HEK293 (cell line): ENCODE data around the gene PARD3B.

Source experiments
- CTCF ChIA-PET: fragments of 350-600 bp; formaldehyde crosslinking; extraction: SDS; loops from one replicate; lab custom pipeline; 2021; ENCODE audit warnings: antibody characterized with exemption; lab: Yijun Ruan, JAX
- POLR2A ChIA-PET: fragments of 300-600 bp; formaldehyde crosslinking; extraction: SDS; loops from one replicate; lab custom pipeline; 2020; ENCODE audit warnings: antibody characterized with exemption, inconsistent platforms; lab: Yijun Ruan, JAX
- H3K27ac ChIP-seq: fragments of 200-500 bp; sonication (Bioruptor generic); 2 replicates; pipeline ENCODE4 v1.5.1; 2014; ENCODE audit warnings: low read depth, low read length, control low read depth, inconsistent platforms; ENCODE audit errors: extremely low read depth
- H3K36me3 ChIP-seq, 2 experiments: fragments of 200-500 bp in 1 of 2; sonication (Bioruptor generic) in 1 of 2; 1 replicate in 1 of 2; 2 replicates in 1 of 2; pipeline ENCODE4 v1.5.1; 2014 to 2017; ENCODE audit warnings: inconsistent platforms in 2 of 2, low read length in 2 of 2; ENCODE audit not compliant: control insufficient read depth in 2 of 2, insufficient read depth in 1 of 2
- H3K4me1 ChIP-seq: fragments of 200-500 bp; sonication (Bioruptor generic); 2 replicates; pipeline ENCODE4 v1.5.1; 2014; ENCODE audit warnings: mild to moderate bottlenecking, low read length, inconsistent platforms; ENCODE audit not compliant: control insufficient read depth, insufficient read depth
- H3K4me3 ChIP-seq: 2 replicates; pipeline ENCODE4 v1.5.1; 2011; ENCODE audit warnings: low read depth, mild to moderate bottlenecking, control low read depth, low read length, moderate library complexity
- H3K9me3 ChIP-seq: fragments of 200-500 bp; sonication (Bioruptor generic); 2 replicates; pipeline ENCODE4 v1.5.1; 2014; ENCODE audit warnings: low read depth, low read length, inconsistent platforms; ENCODE audit not compliant: control insufficient read depth, insufficient read depth
- BCL11A ChIP-seq: fragments of 450-650 bp; formaldehyde crosslinking; IDR thresholded peaks from 2 replicates; pipeline ENCODE4 v1.5.1; 2016; ENCODE audit warnings: low read depth, missing biosample characterization, missing genetic modification characterization
- GLIS2 ChIP-seq: fragments of 450-650 bp; formaldehyde crosslinking; IDR thresholded peaks from 2 replicates; pipeline ENCODE4 v1.5.1; 2016; ENCODE audit warnings: missing biosample characterization, missing genetic modification characterization
- HOXD13 ChIP-seq: sonication (generic); formaldehyde crosslinking; IDR thresholded peaks from 2 replicates; pipeline ENCODE4 v1.8.0; 2022; ENCODE audit warnings: missing genetic modification reagents, borderline replicate concordance
- PRDM1 ChIP-seq: fragments of 450-650 bp; formaldehyde crosslinking; IDR thresholded peaks from 2 replicates; pipeline ENCODE4; 2016; ENCODE audit warnings: missing biosample characterization, missing genetic modification characterization
- REPIN1 ChIP-seq: fragments of 450-650 bp; formaldehyde crosslinking; IDR thresholded peaks from 2 replicates; pipeline ENCODE4 v1.5.1; 2017; ENCODE audit warnings: missing biosample characterization, missing genetic modification characterization, low read depth
- SP3 ChIP-seq: fragments of 450-650 bp; formaldehyde crosslinking; IDR thresholded peaks from 2 replicates; pipeline ENCODE4 v1.5.1; 2016; ENCODE audit warnings: missing biosample characterization, missing genetic modification characterization
- ZEB2 ChIP-seq: fragments of 450-650 bp; formaldehyde crosslinking; IDR thresholded peaks from 2 replicates; pipeline ENCODE4 v1.5.1; 2016; ENCODE audit warnings: missing biosample characterization, missing genetic modification characterization
- ZFHX2 ChIP-seq: fragments of 450-650 bp; formaldehyde crosslinking; conservative IDR thresholded peaks from 2 replicates; pipeline ENCODE4 v1.5.1; 2016; ENCODE audit warnings: missing biosample characterization, missing genetic modification characterization
- ZIC2 ChIP-seq: fragments of 450-650 bp; formaldehyde crosslinking; IDR thresholded peaks from 2 replicates; pipeline ENCODE4 v1.5.1; 2016; ENCODE audit warnings: missing biosample characterization, missing genetic modification characterization
- ZNF10 ChIP-seq: fragments of 450-650 bp; formaldehyde crosslinking; IDR thresholded peaks from 2 replicates; pipeline ENCODE4 v1.5.1; 2017; ENCODE audit warnings: missing biosample characterization, missing genetic modification characterization
- ZNF146 ChIP-seq: fragments of 450-650 bp; formaldehyde crosslinking; IDR thresholded peaks from 2 replicates; pipeline ENCODE4 v1.5.1; 2016; ENCODE audit warnings: missing biosample characterization, missing genetic modification characterization
- ZNF16 ChIP-seq: fragments of 450-650 bp; formaldehyde crosslinking; IDR thresholded peaks from 2 replicates; pipeline ENCODE4 v1.5.1; 2016; ENCODE audit warnings: low read depth, missing biosample characterization, missing genetic modification characterization
- ZNF169 ChIP-seq: fragments of 450-650 bp; formaldehyde crosslinking; IDR thresholded peaks from 2 replicates; pipeline ENCODE4 v1.5.1; 2016; ENCODE audit warnings: missing biosample characterization, missing genetic modification characterization
- ZNF248 ChIP-seq: fragments of 450-650 bp; formaldehyde crosslinking; IDR thresholded peaks from 2 replicates; pipeline ENCODE4 v1.5.1; 2017; ENCODE audit warnings: missing biosample characterization, missing genetic modification characterization
- ZNF266 ChIP-seq: fragments of 450-650 bp; formaldehyde crosslinking; IDR thresholded peaks from 2 replicates; pipeline ENCODE4 v1.5.1; 2016; ENCODE audit warnings: missing biosample characterization, missing genetic modification characterization, low read depth
- ZNF292 ChIP-seq: fragments of 450-650 bp; formaldehyde crosslinking; IDR thresholded peaks from 2 replicates; pipeline ENCODE4 v1.5.1; 2016; ENCODE audit warnings: low read depth, missing biosample characterization, missing genetic modification characterization, borderline replicate concordance
- ZNF324 ChIP-seq: fragments of 450-650 bp; formaldehyde crosslinking; IDR thresholded peaks from 2 replicates; pipeline ENCODE4 v1.5.1; 2016; ENCODE audit warnings: missing biosample characterization, missing genetic modification characterization
- ZNF335 ChIP-seq: fragments of 450-650 bp; formaldehyde crosslinking; conservative IDR thresholded peaks from 2 replicates; pipeline ENCODE4 v1.5.1; 2016; ENCODE audit warnings: missing biosample characterization, missing genetic modification characterization
- ZNF529 ChIP-seq: fragments of 450-650 bp; formaldehyde crosslinking; IDR thresholded peaks from 2 replicates; pipeline ENCODE4 v1.5.1; 2017; ENCODE audit warnings: missing genetic modification characterization, missing biosample characterization; ENCODE audit not compliant: insufficient replicate concordance
- ZNF658 ChIP-seq: fragments of 450-650 bp; formaldehyde crosslinking; IDR thresholded peaks from 2 replicates; pipeline ENCODE4; 2016; ENCODE audit warnings: missing biosample characterization, missing genetic modification characterization
- ZNF701 ChIP-seq: fragments of 450-650 bp; formaldehyde crosslinking; IDR thresholded peaks from 2 replicates; pipeline ENCODE4 v1.5.1; 2016; ENCODE audit warnings: missing biosample characterization, missing genetic modification characterization
- ZNF776 ChIP-seq: fragments of 450-650 bp; formaldehyde crosslinking; IDR thresholded peaks from 2 replicates; pipeline ENCODE4 v1.5.0; 2017; ENCODE audit warnings: missing biosample characterization, missing genetic modification characterization, borderline replicate concordance
- ZSCAN23 ChIP-seq: fragments of 450-650 bp; formaldehyde crosslinking; IDR thresholded peaks from 2 replicates; pipeline ENCODE4 v1.5.1; 2016; ENCODE audit warnings: missing biosample characterization, missing genetic modification characterization
- TF ChIP-seq, protein P1 (sequence below): fragments of 450-650 bp; formaldehyde crosslinking; IDR thresholded peaks from 2 replicates; pipeline ENCODE4 v1.5.1; 2016; ENCODE audit warnings: missing biosample characterization, missing genetic modification characterization
- TF ChIP-seq, protein P2 (sequence below): fragments of 450-650 bp; formaldehyde crosslinking; IDR thresholded peaks from 2 replicates; pipeline ENCODE4 v1.5.1; 2016; ENCODE audit warnings: missing biosample characterization, missing genetic modification characterization

PARD3B gene

DNA sequence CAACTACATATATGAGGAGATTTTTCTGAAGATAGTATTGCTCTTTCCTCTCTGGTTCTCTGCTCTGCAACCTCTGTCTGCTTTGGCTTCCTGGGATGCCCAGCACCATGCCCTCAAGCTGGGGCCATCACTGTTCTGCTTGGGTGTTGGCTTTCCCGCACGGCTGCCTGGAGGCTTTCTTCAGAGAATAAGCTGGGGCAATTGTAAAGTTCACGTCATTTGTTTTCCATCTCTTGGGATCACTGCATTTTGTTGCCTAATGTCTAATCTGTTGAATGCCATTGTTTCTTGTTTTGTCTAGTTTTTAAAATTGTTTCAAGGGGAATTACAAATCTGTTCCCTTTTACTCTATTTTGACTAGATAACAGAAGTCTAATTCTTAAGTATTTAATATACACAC lies 699.7 kb downstream of the PARD3B start (continued):
- TF ChIP-seq, protein P1, sequence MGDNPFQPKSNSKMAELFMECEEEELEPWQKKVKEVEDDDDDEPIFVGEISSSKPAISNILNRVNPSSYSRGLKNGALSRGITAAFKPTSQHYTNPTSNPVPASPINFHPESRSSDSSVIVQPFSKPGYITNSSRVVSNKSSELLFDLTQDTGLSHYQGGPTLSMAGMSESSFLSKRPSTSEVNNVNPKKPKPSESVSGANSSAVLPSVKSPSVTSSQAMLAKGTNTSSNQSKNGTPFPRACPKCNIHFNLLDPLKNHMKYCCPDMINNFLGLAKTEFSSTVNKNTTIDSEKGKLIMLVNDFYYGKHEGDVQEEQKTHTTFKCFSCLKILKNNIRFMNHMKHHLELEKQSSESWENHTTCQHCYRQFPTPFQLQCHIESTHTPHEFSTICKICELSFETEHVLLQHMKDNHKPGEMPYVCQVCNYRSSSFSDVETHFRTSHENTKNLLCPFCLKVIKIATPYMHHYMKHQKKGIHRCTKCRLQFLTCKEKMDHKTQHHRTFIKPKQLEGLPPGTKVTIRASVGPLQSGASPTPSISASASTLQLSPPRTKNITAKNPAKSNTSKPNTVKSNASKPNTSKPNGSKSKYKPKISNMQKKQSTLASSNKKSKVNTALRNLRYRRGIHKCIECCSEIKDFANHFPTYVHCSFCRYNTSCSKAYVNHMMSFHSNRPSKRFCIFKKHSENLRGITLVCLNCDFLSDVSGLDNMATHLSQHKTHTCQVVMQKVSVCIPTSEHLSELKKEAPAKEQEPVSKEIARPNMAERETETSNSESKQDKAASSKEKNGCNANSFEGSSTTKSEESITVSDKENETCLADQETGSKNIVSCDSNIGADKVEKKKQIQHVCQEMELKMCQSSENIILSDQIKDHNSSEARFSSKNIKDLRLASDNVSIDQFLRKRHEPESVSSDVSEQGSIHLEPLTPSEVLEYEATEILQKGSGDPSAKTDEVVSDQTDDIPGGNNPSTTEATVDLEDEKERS (tag by site-specific recombination) = no peak
- TF ChIP-seq ZNF10 (tag by site-specific recombination) (no peak), ZNF776 (tag by site-specific recombination) (no peak), ZNF146 (tag by site-specific recombination) (no peak), ZFHX2 (tag by site-specific recombination) (no peak), ZNF324 (tag by site-specific recombination) (no peak), HOXD13 (CRISPR knock-in tag) (no peak), ZNF169 (tag by site-specific recombination) (no peak)

DNA sequence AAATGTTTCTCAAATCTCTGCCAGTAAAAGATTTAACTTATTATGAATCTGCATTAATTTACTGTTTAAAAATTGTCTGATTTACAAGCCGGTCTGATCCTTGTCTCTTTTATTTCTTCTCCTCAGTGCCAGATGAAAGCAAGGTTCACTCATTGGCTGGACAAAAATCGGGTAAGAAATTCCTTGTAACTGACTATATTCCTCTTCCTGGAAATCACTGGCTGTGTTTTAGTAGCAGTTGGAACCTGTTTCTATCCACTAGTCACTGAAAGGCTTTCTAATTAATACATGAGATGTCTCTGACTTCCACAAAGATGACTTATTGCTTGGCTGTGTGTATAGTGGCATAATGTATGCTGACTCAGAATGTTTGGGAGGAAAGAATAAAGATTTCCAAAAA lies 700.4 kb downstream of the PARD3B start:
- CTCF ChIA-PET = interaction anchor here (0.7 to 0.8 kb wide), 2 partner anchors 21 to 523 kb away, joined by 3 to 6 read pairs; no protein-coding TSS in a partner anchor
- TF ChIP-seq ZNF324 (tag by site-specific recombination) (no peak), ZNF292 (tag by site-specific recombination) (no peak), ZNF248 (tag by site-specific recombination) (no peak), REPIN1 (tag by site-specific recombination) (no peak), ZSCAN23 (tag by site-specific recombination) (no peak), ZNF335 (tag by site-specific recombination) (no peak), ZEB2 (tag by site-specific recombination) (no peak), ZNF658 (tag by site-specific recombination) (no peak), BCL11A (tag by site-specific recombination) (no peak), SP3 (tag by site-specific recombination) (no peak), ZNF266 (tag by site-specific recombination) (no peak), ZNF16 (tag by site-specific recombination) (no peak), ZIC2 (no peak), PRDM1 (tag by site-specific recombination) (no peak), GLIS2 (tag by site-specific recombination) (no peak), ZNF701 (tag by site-specific recombination) (no peak), ZNF529 (no peak)
- TF ChIP-seq, protein P2, sequence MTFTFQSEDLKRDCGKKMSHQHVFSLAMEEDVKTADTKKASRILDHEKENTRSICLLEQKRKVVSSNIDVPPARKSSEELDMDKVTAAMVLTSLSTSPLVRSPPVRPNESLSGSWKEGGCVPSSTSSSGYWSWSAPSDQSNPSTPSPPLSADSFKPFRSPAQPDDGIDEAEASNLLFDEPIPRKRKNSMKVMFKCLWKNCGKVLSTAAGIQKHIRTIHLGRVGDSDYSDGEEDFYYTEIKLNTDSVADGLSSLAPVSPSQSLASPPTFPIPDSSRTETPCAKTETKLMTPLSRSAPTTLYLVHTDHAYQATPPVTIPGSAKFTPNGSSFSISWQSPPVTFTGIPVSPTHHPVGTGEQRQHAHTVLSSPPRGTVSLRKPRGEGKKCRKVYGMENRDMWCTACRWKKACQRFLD = no peak
- TF ChIP-seq, all 188 proteins: peak for 0
- Histone ChIP-seq H3K4me3 (no peak overlapping the region), H3K9me3 (no peaks in the 10 kb centered on the region), H3K27ac (no peak overlapping the region), H3K4me1 (no peaks in the 10 kb centered on the region), H3K36me3 (no peaks in the 10 kb centered on the region)
- POLR2A ChIA-PET = no interaction called here
